Measurements from ENCODE around the gene CROCC.
"Not testable (repeated sequence)": the region's sequence is repeated elsewhere in the genome, so short reads cannot be mapped to it uniquely, and the experiment has no call there.

The CROCC gene

DNA sequence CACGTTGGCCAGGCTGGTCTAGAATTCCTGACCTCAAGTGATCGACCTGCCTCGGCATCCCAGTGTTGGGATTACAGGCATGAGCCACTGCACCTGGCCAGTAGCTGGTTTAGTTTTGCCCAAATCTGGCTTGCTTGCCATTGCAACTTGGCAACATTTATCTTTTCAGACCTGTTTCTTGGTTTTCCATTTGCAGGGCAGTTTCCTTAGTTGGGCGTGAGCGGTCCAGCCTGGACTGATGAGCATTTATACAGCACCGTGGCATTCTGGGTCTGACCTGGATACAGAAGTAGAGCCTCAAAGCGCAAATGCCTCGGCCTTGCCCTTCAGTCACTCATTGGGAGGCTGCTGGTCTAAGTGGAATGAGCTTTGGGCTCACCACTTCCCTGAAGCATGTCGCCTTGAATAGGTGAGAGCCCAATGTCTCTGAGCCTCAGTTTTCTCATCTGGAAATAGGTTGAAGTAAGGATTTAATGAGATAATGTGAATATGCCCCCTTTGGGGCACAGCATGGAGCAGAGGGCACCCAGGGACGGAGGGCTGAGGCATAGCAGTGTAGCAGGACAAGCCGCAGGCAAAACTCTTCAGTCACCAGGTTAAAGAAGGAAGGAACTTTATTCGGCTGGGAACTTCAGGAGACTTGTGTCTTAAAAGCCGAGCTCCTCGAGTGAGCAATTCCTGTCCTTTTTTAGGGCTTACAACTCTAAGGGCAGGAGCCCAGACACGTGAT is 2.6 kb upstream of the CROCC start:
- not testable (repeated sequence) for DNase-seq

GRCh38 chr1:16920951-16921350 is 780 bp upstream of the CROCC start:
- no peak for DNase-seq

DNA sequence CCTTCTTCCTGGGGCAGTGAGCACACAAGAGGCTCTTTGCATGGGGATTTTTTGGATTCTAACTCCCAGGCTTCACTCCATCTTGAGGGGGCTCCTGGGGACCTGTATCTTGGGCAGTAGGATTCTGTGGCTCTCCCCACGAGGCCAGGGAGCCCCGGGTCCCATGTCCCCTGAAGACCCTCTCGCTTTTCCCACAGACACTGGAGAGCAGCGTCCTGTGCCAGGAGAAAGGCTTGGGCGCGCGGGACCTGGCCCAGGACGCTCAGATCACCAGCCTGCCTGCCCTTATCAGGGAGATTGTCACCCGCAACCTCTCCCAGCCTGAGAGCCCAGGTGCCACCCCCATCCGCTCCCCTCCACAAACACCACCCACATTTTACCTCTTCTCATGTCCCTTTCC is 735 bp downstream of the CROCC start:
- no peak for DNase-seq

- no peak for DNase-seq
Observed at GRCh38 chr1:16922885-16923431, 1.2 kb downstream of the CROCC start.

- DNase-seq, result no peak
Observed at GRCh38 chr1:16924216-16924918, 2.6 kb downstream of the CROCC start.

GRCh38 chr1:16924919-16925477 is 3.3 kb downstream of the CROCC start:
- no peak for DNase-seq

DNA sequence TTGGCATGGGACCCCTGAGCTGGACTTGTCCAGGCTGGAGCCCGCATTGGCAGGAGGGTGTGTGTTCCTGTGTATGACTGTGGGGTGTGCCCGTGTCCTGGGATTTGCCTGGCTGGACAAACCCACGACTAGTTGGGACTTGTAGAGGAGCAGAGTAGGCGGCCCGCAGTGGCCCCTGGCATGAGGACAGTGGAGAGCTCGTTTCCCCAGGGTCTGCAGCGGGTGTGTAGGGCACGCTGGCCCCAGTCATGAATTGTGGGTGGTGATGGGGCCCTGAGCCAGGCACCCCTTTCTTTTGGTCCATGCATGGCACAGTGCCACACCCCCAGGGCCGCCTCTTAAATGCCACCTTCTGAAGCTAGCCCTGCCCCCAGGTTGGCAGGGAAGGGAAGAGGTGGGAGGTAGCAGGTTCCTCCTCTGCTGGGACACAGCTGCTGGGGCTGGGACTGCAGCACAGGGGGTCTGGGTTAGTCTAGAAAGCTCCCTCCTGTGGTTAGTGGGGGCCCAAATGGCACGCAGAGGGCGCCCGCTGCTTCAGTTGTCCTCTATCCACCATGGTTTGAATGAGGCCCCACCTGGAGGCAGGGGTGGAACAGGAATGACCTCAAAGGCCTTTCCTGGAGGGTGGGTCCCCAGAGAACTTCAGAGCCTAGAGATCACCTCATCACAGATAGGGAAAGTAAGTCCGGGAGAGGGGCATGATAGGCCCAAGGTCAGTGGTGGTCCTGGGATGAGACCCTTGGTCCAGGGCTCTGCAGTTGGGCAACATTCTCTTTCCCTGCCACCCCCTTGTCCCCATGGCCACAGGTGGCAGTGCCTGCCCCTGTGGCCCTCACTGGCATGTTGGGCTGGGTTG is 4.1 kb downstream of the CROCC start:
- DNase-seq, result no peak

DNA sequence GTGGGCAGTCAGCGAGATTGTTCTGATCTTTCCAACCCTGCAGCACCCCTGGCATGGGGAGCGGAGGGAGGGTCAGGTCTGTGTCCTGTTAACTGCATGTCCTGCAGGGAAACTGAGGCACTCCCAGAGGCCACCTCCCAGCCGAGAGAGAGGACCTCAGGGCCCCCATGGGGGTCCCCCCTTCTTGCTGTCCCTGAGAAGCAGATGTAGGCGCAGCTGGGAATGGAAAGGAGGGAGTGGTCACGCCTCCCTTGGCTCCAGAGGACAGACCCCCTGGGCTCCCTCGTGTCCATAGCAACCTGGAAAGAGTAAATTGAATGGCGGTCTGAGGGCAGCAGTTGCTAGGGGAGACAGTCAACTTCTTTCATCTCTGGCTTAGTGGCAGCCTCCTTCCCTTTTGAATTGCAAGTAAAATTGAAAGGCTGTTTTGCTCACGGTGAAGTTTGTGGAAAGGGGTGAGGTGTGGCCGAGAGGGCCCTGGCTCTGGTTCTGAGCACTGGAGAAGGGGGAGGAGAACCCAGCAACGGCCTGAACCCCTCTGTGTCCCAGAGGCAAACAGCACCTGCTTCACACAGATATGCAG is 4.9 kb downstream of the CROCC start:
- no peak for DNase-seq

DNA sequence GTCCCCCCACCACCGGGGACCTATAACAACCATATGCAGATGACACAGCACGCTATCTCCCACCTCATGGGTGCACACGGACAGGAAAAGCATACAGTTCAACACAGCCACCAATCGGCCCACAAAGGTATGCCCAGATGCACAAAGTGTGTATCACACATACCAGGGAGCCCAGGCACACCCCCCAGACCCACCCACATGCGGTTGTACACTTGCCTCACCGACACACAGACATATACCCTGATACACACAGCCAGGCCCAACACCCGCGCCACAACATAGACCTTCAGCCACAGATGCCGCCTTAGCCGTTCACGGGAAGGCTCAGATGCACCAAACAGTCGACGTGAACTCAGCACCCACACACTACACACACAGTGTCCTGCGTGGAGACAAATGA is 5.5 kb downstream of the CROCC start:
- DNase-seq, result no peak

DNA sequence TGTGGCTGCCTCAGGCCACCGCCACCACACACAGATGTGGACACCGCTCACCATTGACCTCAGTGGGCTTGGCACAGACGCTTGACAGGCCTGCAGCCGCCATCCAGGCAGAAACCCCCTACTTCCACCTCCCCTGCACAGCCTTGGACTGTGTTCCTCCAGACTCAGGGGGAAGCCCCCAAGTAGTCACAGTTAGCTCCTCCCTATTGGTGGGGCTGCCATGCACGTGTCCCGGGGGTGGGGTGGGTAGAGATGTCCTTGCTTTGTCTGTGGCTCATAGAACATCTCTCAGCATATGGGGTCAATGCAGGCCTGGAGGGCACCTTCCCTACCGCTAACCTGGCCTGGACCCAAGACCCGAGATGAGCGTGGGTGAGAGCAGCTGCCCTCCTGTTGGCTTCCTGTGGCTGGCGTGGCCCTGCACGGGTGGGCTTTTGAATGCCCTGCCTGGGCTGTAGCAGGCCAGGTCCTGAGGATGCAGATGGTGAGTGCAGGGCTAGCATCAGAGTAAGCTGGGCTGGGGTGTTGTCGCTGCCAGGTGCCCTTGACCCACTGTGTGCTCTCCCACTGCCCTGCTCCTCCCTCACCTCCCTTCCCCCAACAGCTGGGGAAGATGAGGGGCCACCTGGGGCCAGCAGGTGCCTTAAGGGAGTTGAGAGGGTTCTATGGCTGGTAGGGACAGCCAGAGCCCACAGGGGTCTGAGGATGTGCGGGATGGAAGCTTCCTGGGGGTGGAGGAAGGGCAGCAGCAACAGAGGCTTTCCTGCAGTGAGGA is 6.2 kb downstream of the CROCC start:
- DNase-seq, result no peak

DNA sequence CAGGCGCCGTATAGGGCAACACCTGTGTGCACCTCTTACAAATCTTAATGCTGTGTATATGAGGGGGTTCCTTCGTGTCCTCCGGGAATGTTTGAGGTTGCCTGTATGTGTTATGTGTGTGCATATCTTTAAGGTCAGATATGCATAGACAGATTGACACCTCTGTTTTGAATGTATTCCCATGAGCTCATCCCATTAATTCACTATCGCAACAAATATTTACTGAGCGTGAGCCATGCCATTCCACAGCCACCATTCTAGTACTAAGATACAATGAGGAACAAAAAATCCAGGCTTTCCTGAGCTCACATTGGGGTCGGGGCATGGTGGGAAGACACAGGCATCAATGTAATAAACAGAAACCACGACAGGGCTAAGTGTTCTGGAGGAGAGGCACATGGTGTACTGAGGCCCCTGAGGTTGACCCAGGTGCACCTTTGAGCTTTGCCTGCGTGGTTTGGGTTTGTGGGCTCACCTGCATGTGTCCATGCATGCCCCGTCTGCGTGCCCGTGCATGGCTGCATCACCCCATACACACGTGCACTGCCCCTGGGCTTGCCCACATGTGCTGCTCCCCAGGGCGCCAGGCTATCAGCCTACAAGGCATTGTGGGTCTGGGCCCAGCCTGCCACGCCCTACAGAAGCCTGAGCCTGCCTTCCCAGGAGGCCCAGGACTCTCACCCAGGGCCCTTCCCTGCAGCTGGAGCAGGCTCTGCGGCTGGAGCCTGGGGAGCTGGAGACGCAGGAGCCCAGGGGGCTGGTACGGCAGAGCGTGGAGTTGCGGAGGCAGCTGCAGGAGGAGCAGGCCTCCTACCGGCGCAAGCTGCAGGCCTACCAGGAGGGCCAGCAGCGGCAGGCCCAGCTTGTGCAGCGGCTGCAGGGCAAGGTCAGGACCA is 7.7 kb downstream of the CROCC start:
- not testable (repeated sequence) for DNase-seq

- not testable (repeated sequence) for DNase-seq
Observed at GRCh38 chr1:16931206-16931934, 9.6 kb downstream of the CROCC start.

DNA sequence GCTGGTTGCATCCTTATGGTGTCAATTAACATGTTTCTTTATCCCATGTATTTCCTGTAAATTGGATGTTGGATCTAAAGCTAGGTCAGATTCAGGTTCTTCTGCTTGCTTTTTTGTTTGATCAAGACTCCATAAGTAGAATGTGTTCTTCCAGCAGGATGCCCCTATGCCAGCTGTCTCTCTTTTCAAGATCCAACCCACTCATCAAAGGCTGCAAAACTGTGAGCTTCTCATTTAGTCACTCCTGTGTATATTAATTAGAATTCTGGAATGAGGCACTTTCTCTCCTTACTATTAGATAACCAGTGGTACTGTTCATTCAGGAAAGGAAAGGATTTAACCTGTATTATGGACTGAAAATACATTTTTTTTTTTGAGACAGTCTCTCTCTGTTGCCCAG is 12.2 kb downstream of the CROCC start:
- DNase-seq, result not testable (repeated sequence)

- DNase-seq, result not testable (repeated sequence)
Observed at GRCh38 chr1:16936580-16936979, 14.8 kb downstream of the CROCC start.

GRCh38 chr1:16938351-16939321 is 16.9 kb downstream of the CROCC start:
- no peak for DNase-seq

GRCh38 chr1:16939386-16940180 is 17.9 kb downstream of the CROCC start:
- DNase-seq, result not testable (repeated sequence)

DNA sequence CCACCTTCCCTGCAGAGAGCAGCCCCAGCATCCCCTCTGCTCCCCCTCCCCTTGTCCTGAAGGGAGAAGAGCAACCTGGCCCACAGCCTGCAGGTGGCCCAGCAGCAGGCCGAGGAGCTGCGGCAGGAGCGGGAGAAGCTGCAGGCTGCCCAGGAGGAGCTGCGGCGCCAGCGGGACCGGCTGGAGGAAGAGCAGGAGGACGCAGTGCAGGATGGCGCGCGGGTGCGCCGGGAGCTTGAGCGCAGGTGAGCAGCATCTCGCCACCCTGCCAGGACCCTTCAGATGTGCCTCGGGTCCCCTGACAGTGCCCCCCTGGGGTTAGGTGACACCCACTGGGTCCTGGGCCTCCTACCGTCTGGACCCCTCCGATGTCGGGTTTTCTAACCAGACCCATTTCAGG is 22.3 kb downstream of the CROCC start:
- DNase-seq, result no peak

DNA sequence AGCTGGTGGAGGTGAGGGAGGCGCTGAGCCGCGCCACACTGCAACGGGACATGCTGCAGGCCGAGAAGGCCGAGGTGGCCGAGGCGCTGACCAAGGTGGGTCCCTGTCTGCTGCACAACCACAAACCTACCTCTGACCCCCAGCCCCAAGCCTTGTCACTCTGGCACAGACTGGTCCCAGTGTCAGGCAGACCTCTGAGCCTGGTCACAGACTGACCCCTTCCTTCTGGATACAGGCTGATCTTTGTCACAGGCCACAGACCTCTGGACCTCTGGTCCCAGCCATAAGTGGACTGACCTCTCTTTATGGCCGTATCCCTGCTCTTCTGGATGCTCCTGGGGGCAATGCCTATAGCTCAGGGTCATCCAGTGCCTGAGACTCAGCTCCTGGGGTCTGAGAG is 23.8 kb downstream of the CROCC start:
- not testable (repeated sequence) for DNase-seq
